HEK293T (cell line): ENCODE results near the gene PYY.
A peak's percentile ranks its signal among the peaks of the same experiment; 100 is the strongest.

Experiments
- CTCF ChIA-PET: fragments of 350-600 bp; formaldehyde crosslinking; extraction: SDS; loops from one replicate; lab custom pipeline; 2021; ENCODE audit warnings: antibody characterized with exemption, inconsistent platforms; lab: Yijun Ruan, JAX
- POLR2A ChIA-PET: fragments of 350-600 bp; formaldehyde crosslinking; extraction: SDS; loops from one replicate; lab custom pipeline; 2020; ENCODE audit warnings: antibody characterized with exemption, inconsistent platforms; lab: Yijun Ruan, JAX
- DNase-seq: peaks from one replicate; pipeline ENCODE4 v3.0.0; 2012; ENCODE audit warnings: mixed read lengths; ENCODE audit errors: extremely low spot score
- ARNT ChIP-seq: fragments of 450-650 bp; IDR thresholded peaks from 2 replicates; pipeline ENCODE4 v1.6.1; 2017; ENCODE audit warnings: mild to moderate bottlenecking
- CTBP1 ChIP-seq: fragments of 450-650 bp; IDR thresholded peaks from 2 replicates; pipeline ENCODE4 v1.6.1; 2016; ENCODE audit warnings: borderline replicate concordance
- FOXA1 ChIP-seq: fragments of 450-650 bp; IDR thresholded peaks from 2 replicates; pipeline ENCODE4 v1.6.1; 2016; ENCODE audit warnings: mild to moderate bottlenecking
- FOXK2 ChIP-seq: fragments of 450-650 bp; IDR thresholded peaks from 2 replicates; pipeline ENCODE4 v1.6.1; 2016; ENCODE audit warnings: mild to moderate bottlenecking
- FOXM1 ChIP-seq: fragments of 450-650 bp; IDR thresholded peaks from 2 replicates; pipeline ENCODE4 v1.6.1; 2017; ENCODE audit warnings: mild to moderate bottlenecking, borderline replicate concordance
- HDGF ChIP-seq: fragments of 450-650 bp; IDR thresholded peaks from 2 replicates; pipeline ENCODE4 v1.6.1; 2017; ENCODE audit warnings: antibody characterized with exemption, borderline replicate concordance
- NFRKB ChIP-seq: fragments of 450-650 bp; IDR thresholded peaks from 2 replicates; pipeline ENCODE4 v1.6.1; 2016; ENCODE audit warnings: mild to moderate bottlenecking, moderate library complexity
- PKNOX1 ChIP-seq: fragments of 450-650 bp; IDR thresholded peaks from 2 replicates; pipeline ENCODE4 v1.6.1; 2016
- SUZ12 ChIP-seq: fragments of 450-650 bp; IDR thresholded peaks from 2 replicates; pipeline ENCODE4 v1.6.1; 2016; ENCODE audit warnings: mild to moderate bottlenecking
- TARDBP ChIP-seq: fragments of 450-650 bp; IDR thresholded peaks from 2 replicates; pipeline ENCODE4 v1.6.1; 2016

The PYY gene

GRCh38 chr17:43905985-43906852, 47.5 kb downstream of the PYY start:
- CTCF ChIA-PET, result interaction anchor here (1.2 to 1.7 kb wide), 3 partner anchors 35 to 88 kb away, joined by 3 read pairs; no protein-coding TSS in a partner anchor
- peak; percentile 69 for DNase-seq
- TF ChIP-seq CTBP1 (peak; percentile 51; the same call in 1 of the 2 replicates), FOXM1 (peak; percentile 91), PKNOX1 (no peak)
- POLR2A ChIA-PET, result no interaction called here

GRCh38 chr17:43905400-43905984, 48.2 kb downstream of the PYY start:
- POLR2A ChIA-PET, result no interaction called here
- DNase-seq, result no peak
- CTCF ChIA-PET, result interaction anchor here (1.7 kb wide), 1 partner anchor 39 kb away, joined by 3 read pairs; no protein-coding TSS in a partner anchor
- no peak for TF ChIP-seq FOXA1
- no peak for TF ChIP-seq HDGF
- TF ChIP-seq ARNT, result no peak
- TF ChIP-seq FOXK2, result no peak
- no peak for TF ChIP-seq NFRKB
- no peak for TF ChIP-seq TARDBP
- no peak for TF ChIP-seq SUZ12
- TF ChIP-seq CTBP1, result no peak
